HEK293 (cell line): ENCODE results near the gene HSPB6.

Experiments
- GLI2 ChIP-seq: fragments of 450-650 bp; formaldehyde crosslinking; IDR thresholded peaks from 2 replicates; pipeline ENCODE4; 2017; ENCODE audit warnings: missing biosample characterization, missing genetic modification characterization, low read depth, borderline replicate concordance
- GLIS1 ChIP-seq: fragments of 450-650 bp; formaldehyde crosslinking; IDR thresholded peaks from 2 replicates; pipeline ENCODE4 v1.5.1; 2016; ENCODE audit warnings: missing biosample characterization, missing genetic modification characterization
- GLIS2 ChIP-seq: fragments of 450-650 bp; formaldehyde crosslinking; IDR thresholded peaks from 2 replicates; pipeline ENCODE4 v1.5.1; 2016; ENCODE audit warnings: missing biosample characterization, missing genetic modification characterization
- KLF1 ChIP-seq: fragments of 450-650 bp; formaldehyde crosslinking; IDR thresholded peaks from 2 replicates; pipeline ENCODE4 v1.5.1; 2016; ENCODE audit warnings: missing biosample characterization, missing genetic modification characterization
- KLF7 ChIP-seq: fragments of 450-650 bp; formaldehyde crosslinking; IDR thresholded peaks from 2 replicates; pipeline ENCODE4 v1.5.1; 2016; ENCODE audit warnings: missing biosample characterization, missing genetic modification characterization, borderline replicate concordance
- RBAK ChIP-seq: fragments of 450-650 bp; formaldehyde crosslinking; IDR thresholded peaks from 2 replicates; pipeline ENCODE4 v1.5.1; 2016; ENCODE audit warnings: missing biosample characterization, missing genetic modification characterization
- SCRT2 ChIP-seq: fragments of 450-650 bp; formaldehyde crosslinking; IDR thresholded peaks from 2 replicates; pipeline ENCODE4 v1.5.1; 2016; ENCODE audit warnings: missing biosample characterization, missing genetic modification characterization
- ZBTB21 ChIP-seq: fragments of 450-650 bp; formaldehyde crosslinking; IDR thresholded peaks from 2 replicates; pipeline ENCODE4 v1.5.1; 2017; ENCODE audit warnings: missing biosample characterization, missing genetic modification characterization
- ZBTB7A ChIP-seq: fragments of 450-650 bp; formaldehyde crosslinking; IDR thresholded peaks from 2 replicates; pipeline ENCODE4 v1.5.1; 2016; ENCODE audit warnings: low read depth, missing biosample characterization, missing genetic modification characterization
- ZNF140 ChIP-seq: fragments of 450-650 bp; formaldehyde crosslinking; IDR thresholded peaks from 2 replicates; pipeline ENCODE4 v1.5.1; 2016; ENCODE audit warnings: missing biosample characterization, missing genetic modification characterization
- ZNF18 ChIP-seq: fragments of 450-650 bp; formaldehyde crosslinking; IDR thresholded peaks from 2 replicates; pipeline ENCODE4 v1.5.1; 2016; ENCODE audit warnings: missing biosample characterization, missing genetic modification characterization
- ZNF239 ChIP-seq: fragments of 450-650 bp; formaldehyde crosslinking; IDR thresholded peaks from 2 replicates; pipeline ENCODE4 v1.5.1; 2016; ENCODE audit warnings: missing biosample characterization, missing genetic modification characterization
- ZNF274 ChIP-seq, 2 experiments: fragments of 200-500 bp in 1 of 2; fragments of 450-650 bp in 1 of 2; sonication (Bioruptor generic) in 1 of 2; formaldehyde crosslinking in 1 of 2; IDR thresholded peaks; 2 replicates each; pipeline versions ENCODE4 v1.5.1 to v1.6.1; 2014 to 2016; ENCODE audit warnings: borderline replicate concordance in 1 of 2, inconsistent platforms in 1 of 2, low read length in 1 of 2, missing biosample characterization in 1 of 2, missing genetic modification characterization in 1 of 2
- ZNF280C ChIP-seq: fragments of 450-650 bp; formaldehyde crosslinking; IDR thresholded peaks from 2 replicates; pipeline ENCODE4 v1.5.1; 2016; ENCODE audit warnings: missing biosample characterization, missing genetic modification characterization
- ZNF311 ChIP-seq: fragments of 450-650 bp; formaldehyde crosslinking; IDR thresholded peaks from 2 replicates; pipeline ENCODE4 v1.5.1; 2017; ENCODE audit warnings: missing biosample characterization, missing genetic modification characterization, borderline replicate concordance
- ZNF416 ChIP-seq: fragments of 450-650 bp; formaldehyde crosslinking; IDR thresholded peaks from 2 replicates; pipeline ENCODE4 v1.5.1; 2016; ENCODE audit warnings: missing biosample characterization, missing genetic modification characterization
- ZNF501 ChIP-seq: fragments of 450-650 bp; formaldehyde crosslinking; IDR thresholded peaks from 2 replicates; pipeline ENCODE4 v1.5.1; 2016; ENCODE audit warnings: missing biosample characterization, missing genetic modification characterization
- ZNF518A ChIP-seq: fragments of 450-650 bp; formaldehyde crosslinking; conservative IDR thresholded peaks from 2 replicates; pipeline ENCODE4 v1.5.1; 2016; ENCODE audit warnings: low read depth, missing biosample characterization, missing genetic modification characterization
- ZNF521 ChIP-seq: fragments of 450-650 bp; formaldehyde crosslinking; IDR thresholded peaks from 2 replicates; pipeline ENCODE4 v1.5.1; 2017; ENCODE audit warnings: missing biosample characterization, mild to moderate bottlenecking, missing genetic modification characterization
- ZNF530 ChIP-seq: fragments of 450-650 bp; formaldehyde crosslinking; IDR thresholded peaks from 2 replicates; pipeline ENCODE4 v1.5.1; 2016; ENCODE audit warnings: low read depth, missing biosample characterization, missing genetic modification characterization
- ZNF560 ChIP-seq: fragments of 450-650 bp; formaldehyde crosslinking; IDR thresholded peaks from 2 replicates; pipeline ENCODE4 v1.5.1; 2017; ENCODE audit warnings: missing biosample characterization, missing genetic modification characterization, borderline replicate concordance
- ZNF561 ChIP-seq: fragments of 450-650 bp; IDR thresholded peaks from 2 replicates; pipeline ENCODE4 v1.5.1; 2018; ENCODE audit warnings: missing biosample characterization, missing genetic modification characterization, borderline replicate concordance
- ZNF623 ChIP-seq: fragments of 450-650 bp; formaldehyde crosslinking; IDR thresholded peaks from 2 replicates; pipeline ENCODE4 v1.5.1; 2016; ENCODE audit warnings: missing biosample characterization, missing genetic modification characterization
- ZNF660 ChIP-seq: fragments of 450-650 bp; IDR thresholded peaks from 2 replicates; pipeline ENCODE4 v1.5.1; 2018; ENCODE audit warnings: missing biosample characterization, mild to moderate bottlenecking, missing genetic modification characterization
- ZNF704 ChIP-seq: fragments of 450-650 bp; formaldehyde crosslinking; IDR thresholded peaks from 2 replicates; pipeline ENCODE4 v1.5.1; 2016; ENCODE audit warnings: missing biosample characterization, missing genetic modification characterization
- ZNF791 ChIP-seq: fragments of 450-650 bp; formaldehyde crosslinking; IDR thresholded peaks from 2 replicates; pipeline ENCODE4 v1.5.1; 2016; ENCODE audit warnings: missing biosample characterization, missing genetic modification characterization
- ZNF792 ChIP-seq: fragments of 450-650 bp; formaldehyde crosslinking; IDR thresholded peaks from 2 replicates; pipeline ENCODE4 v1.5.1; 2016; ENCODE audit warnings: missing biosample characterization, missing genetic modification characterization
- ZSCAN16 ChIP-seq: fragments of 450-650 bp; formaldehyde crosslinking; IDR thresholded peaks from 2 replicates; pipeline ENCODE4 v1.5.1; 2016; ENCODE audit warnings: missing biosample characterization, missing genetic modification characterization
- ZSCAN23 ChIP-seq: fragments of 450-650 bp; formaldehyde crosslinking; IDR thresholded peaks from 2 replicates; pipeline ENCODE4 v1.5.1; 2016; ENCODE audit warnings: missing biosample characterization, missing genetic modification characterization
- ZXDB ChIP-seq: fragments of 450-650 bp; formaldehyde crosslinking; IDR thresholded peaks from 2 replicates; pipeline ENCODE4 v1.5.1; 2016; ENCODE audit warnings: missing biosample characterization, missing genetic modification characterization

Gene HSPB6

GRCh38 chr19:35748106-35749020 lies 8.5 kb downstream of the HSPB6 start, which contains the start of gene LIN37 (continued):
- TF ChIP-seq ZNF274 (IDR thresholded peaks at IDR 0.05; ENCODE audit: low read length), result no peak
- no peak for TF ChIP-seq ZNF274 (tag by site-specific recombination; IDR thresholded peaks at IDR 0.05; ENCODE audit: borderline replicate concordance)
- TF ChIP-seq ZNF501 (tag by site-specific recombination), result 0 out of 2 replicates have a peak, but pooled peaks have one; percentile 29
- 0 out of 2 replicates have a peak, but pooled peaks have one; percentile 72 for TF ChIP-seq ZNF660 (tag by site-specific recombination)
- TF ChIP-seq ZNF18, result peak; percentile 79
- TF ChIP-seq SCRT2 (tag by site-specific recombination), result no peak
- peak; percentile 88; the same call in 1 of the 2 replicates for TF ChIP-seq ZBTB7A (tag by site-specific recombination)
- TF ChIP-seq ZNF311, result no peak
- no peak for TF ChIP-seq ZBTB21 (tag by site-specific recombination)
- no peak for TF ChIP-seq ZSCAN23 (tag by site-specific recombination)
- TF ChIP-seq ZNF518A (tag by site-specific recombination), result peak; percentile 59; the same call in 1 of the 2 replicates
- 0 out of 2 replicates have a peak, but pooled peaks have one; percentile 33 for TF ChIP-seq ZNF623 (tag by site-specific recombination)
- TF ChIP-seq ZXDB (tag by site-specific recombination), result peak; percentile 94
- TF ChIP-seq ZNF704 (tag by site-specific recombination), result no peak
- TF ChIP-seq ZNF239 (tag by site-specific recombination), result peak; percentile 52; the same call in 1 of the 2 replicates
- peak; percentile 63 for TF ChIP-seq GLIS2 (tag by site-specific recombination)
- peak; percentile 59; the same call in 1 of the 2 replicates for TF ChIP-seq GLIS1 (tag by site-specific recombination)
- TF ChIP-seq ZSCAN16 (tag by site-specific recombination), result no peak
- TF ChIP-seq GLI2, result no peak
- no peak for TF ChIP-seq ZNF140 (tag by site-specific recombination)
- no peak for TF ChIP-seq RBAK (tag by site-specific recombination)
- peak; percentile 84 for TF ChIP-seq KLF1 (tag by site-specific recombination)
- no peak for TF ChIP-seq ZNF416 (tag by site-specific recombination)
- peak; percentile 84; the same call in 1 of the 2 replicates for TF ChIP-seq KLF7 (tag by site-specific recombination)
- no peak for TF ChIP-seq ZNF791 (tag by site-specific recombination)
- no peak for TF ChIP-seq ZNF280C (tag by site-specific recombination)
- TF ChIP-seq ZNF560, result no peak
- TF ChIP-seq ZNF521 (tag by site-specific recombination), result no peak
- no peak for TF ChIP-seq ZNF792
- peak; percentile 79; the same call in 1 of the 2 replicates for TF ChIP-seq ZNF561 (tag by site-specific recombination)
- TF ChIP-seq ZNF530 (tag by site-specific recombination), result no peak
